Daoy (cell line): Measurements from ENCODE around the gene ODAD2. TPM values are rescaled to one million over a fixed set of nuclear protein-coding genes. Genes with fewer than 3 reads are reported as not detected.
"Not testable (repeated sequence)": the region's sequence is repeated elsewhere in the genome, so short reads cannot be mapped to it uniquely, and the experiment has no call there.

Source experiments
- DNase-seq: peaks from one replicate; pipeline ENCODE4 v3.0.0-alpha.2; 2015; ENCODE audit warnings: low read depth
- total RNA-seq: library from RNA; depleted of rRNA; stranded (reverse); fragments of >200 nt; shearing (Covaris generic); gene quantifications from 2 replicates; pipeline ENCODE4 v1.2.3, GENCODE V29; 2014; rRNA removed

ODAD2 gene
- 1.9 and 2.3 TPM in 2 replicates for total RNA-seq

- no peak for DNase-seq
Measured at GRCh38 chr10:27998954-27999275, at the start of gene ODAD2. Gene ODAD2 (minus strand): TSS chr10:27999079. CDS start chr10:27995142, 3,937 bp downstream.

GRCh38 chr10:28047061-28047460 is 48.2 kb upstream of the ODAD2 start:
- DNase-seq = no peak

- DNase-seq = no peak
Measured at GRCh38 chr10:28046579-28046978, 47.7 kb upstream of the ODAD2 start.

GRCh38 chr10:28043941-28044340 is 45.1 kb upstream of the ODAD2 start:
- DNase-seq = no peak

GRCh38 chr10:28036587-28036986 is 37.7 kb upstream of the ODAD2 start:
- DNase-seq = no peak

- DNase-seq = no peak
Measured at GRCh38 chr10:28020993-28021982, 22.4 kb upstream of the ODAD2 start.

GRCh38 chr10:28020080-28020860 is 21.4 kb upstream of the ODAD2 start:
- no peak for DNase-seq

GRCh38 chr10:28014651-28015050 is 15.8 kb upstream of the ODAD2 start:
- no peak for DNase-seq

- no peak for DNase-seq
Measured at GRCh38 chr10:28012990-28013515, 14.2 kb upstream of the ODAD2 start.

- no peak for DNase-seq
Measured at GRCh38 chr10:28010821-28011220, 11.9 kb upstream of the ODAD2 start.

- DNase-seq = peak; percentile 6
Measured at GRCh38 chr10:28008054-28008453, 9.2 kb upstream of the ODAD2 start.

- DNase-seq = no peak
Measured at GRCh38 chr10:28001353-28001752, 2.5 kb upstream of the ODAD2 start.

- peak; percentile 53 for DNase-seq
Measured at GRCh38 chr10:27998178-27998953, 513 bp downstream of the ODAD2 start.

GRCh38 chr10:27997865-27998177 is 1.1 kb downstream of the ODAD2 start:
- no peak for DNase-seq

- DNase-seq = no peak
Measured at GRCh38 chr10:27995311-27995710, 3.6 kb downstream of the ODAD2 start.

- not testable (repeated sequence) for DNase-seq
Measured at GRCh38 chr10:27989357-27989756, 9.5 kb downstream of the ODAD2 start.

GRCh38 chr10:27986821-27987220 is 12.1 kb downstream of the ODAD2 start:
- no peak for DNase-seq

GRCh38 chr10:27982875-27983543 is 15.9 kb downstream of the ODAD2 start:
- no peak for DNase-seq

- DNase-seq = no peak
Measured at GRCh38 chr10:27981744-27982143, 17.1 kb downstream of the ODAD2 start.

- DNase-seq = not testable (repeated sequence)
Measured at GRCh38 chr10:27970795-27971194, 28.1 kb downstream of the ODAD2 start.

GRCh38 chr10:27969931-27970330 is 28.9 kb downstream of the ODAD2 start:
- DNase-seq = not testable (repeated sequence)
